HL-60 (cell line): Measurements from ENCODE around the gene TMEM255B.
"Not testable (repeated sequence)": the region's sequence is repeated elsewhere in the genome, so short reads cannot be mapped to it uniquely, and the experiment has no call there.

Experiments
- DNase-seq, 2 experiments: peaks; one replicate each; pipeline ENCODE4 v3.0.0-alpha.2; 2010 to 2020; ENCODE audit warnings: low read depth in 1 of 2, low spot score in 1 of 2
- H3K27ac ChIP-seq: fragments of 250-450 bp; sonication (Bioruptor Pico); replicated peaks from 2 replicates; pipeline ENCODE4 v1.5.1; 2020; ENCODE audit warnings: mild to moderate bottlenecking, moderate library complexity
- H3K27me3 ChIP-seq: fragments of 250-450 bp; sonication (Bioruptor Pico); 2 replicates; pipeline ENCODE4 v1.5.1; 2021; ENCODE audit warnings: mild to moderate bottlenecking, moderate library complexity; ENCODE audit not compliant: insufficient read depth, poor library complexity, severe bottlenecking
- H3K4me3 ChIP-seq: replicated peaks from 2 replicates; pipeline ENCODE4 v1.5.1; 2011; ENCODE audit warnings: mild to moderate bottlenecking, control low read depth, low read length; ENCODE audit not compliant: insufficient read depth
- GABPA ChIP-seq: IDR thresholded peaks from 2 replicates; pipeline ENCODE4 v1.6.1; 2012; ENCODE audit warnings: low read depth
- POLR2AphosphoS5 ChIP-seq: IDR thresholded peaks from 2 replicates; pipeline ENCODE4 v1.6.1; 2012; ENCODE audit warnings: low read depth
- SPI1 ChIP-seq: IDR thresholded peaks from 2 replicates; pipeline ENCODE4 v1.6.1; 2012; ENCODE audit warnings: low read depth, mild to moderate bottlenecking, borderline replicate concordance
- TF ChIP-seq, protein P1 (sequence below): IDR thresholded peaks from 2 replicates; pipeline ENCODE4 v1.6.1; 2012; ENCODE audit warnings: low read depth; ENCODE audit not compliant: insufficient replicate concordance
- TF ChIP-seq, protein P2 (sequence below): IDR thresholded peaks from one replicate; pipeline ENCODE4 v1.5.1; 2011; ENCODE audit warnings: low read length, control low read depth, inconsistent platforms; ENCODE audit not compliant: insufficient read depth

Gene TMEM255B

DNA sequence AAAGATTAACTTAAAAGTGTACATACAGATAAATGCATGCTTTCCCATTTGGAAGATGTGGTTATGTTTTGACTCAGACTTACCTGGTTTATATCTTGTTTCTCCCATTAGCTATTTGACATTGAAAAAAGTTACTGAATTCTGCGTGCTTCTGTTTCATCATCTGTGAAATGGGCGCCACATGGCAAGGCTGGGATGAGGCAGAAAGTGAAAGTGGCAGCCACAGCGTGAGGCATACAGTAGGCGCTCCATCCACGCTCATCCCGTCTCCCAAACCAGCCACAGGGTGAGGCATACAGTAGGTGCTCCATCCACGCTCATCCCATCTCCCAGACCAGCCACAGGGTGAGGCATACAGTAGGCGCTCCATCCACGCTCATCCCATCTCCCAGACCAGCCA is 14.0 kb upstream of the TMEM255B start:
- TF ChIP-seq, protein P1, sequence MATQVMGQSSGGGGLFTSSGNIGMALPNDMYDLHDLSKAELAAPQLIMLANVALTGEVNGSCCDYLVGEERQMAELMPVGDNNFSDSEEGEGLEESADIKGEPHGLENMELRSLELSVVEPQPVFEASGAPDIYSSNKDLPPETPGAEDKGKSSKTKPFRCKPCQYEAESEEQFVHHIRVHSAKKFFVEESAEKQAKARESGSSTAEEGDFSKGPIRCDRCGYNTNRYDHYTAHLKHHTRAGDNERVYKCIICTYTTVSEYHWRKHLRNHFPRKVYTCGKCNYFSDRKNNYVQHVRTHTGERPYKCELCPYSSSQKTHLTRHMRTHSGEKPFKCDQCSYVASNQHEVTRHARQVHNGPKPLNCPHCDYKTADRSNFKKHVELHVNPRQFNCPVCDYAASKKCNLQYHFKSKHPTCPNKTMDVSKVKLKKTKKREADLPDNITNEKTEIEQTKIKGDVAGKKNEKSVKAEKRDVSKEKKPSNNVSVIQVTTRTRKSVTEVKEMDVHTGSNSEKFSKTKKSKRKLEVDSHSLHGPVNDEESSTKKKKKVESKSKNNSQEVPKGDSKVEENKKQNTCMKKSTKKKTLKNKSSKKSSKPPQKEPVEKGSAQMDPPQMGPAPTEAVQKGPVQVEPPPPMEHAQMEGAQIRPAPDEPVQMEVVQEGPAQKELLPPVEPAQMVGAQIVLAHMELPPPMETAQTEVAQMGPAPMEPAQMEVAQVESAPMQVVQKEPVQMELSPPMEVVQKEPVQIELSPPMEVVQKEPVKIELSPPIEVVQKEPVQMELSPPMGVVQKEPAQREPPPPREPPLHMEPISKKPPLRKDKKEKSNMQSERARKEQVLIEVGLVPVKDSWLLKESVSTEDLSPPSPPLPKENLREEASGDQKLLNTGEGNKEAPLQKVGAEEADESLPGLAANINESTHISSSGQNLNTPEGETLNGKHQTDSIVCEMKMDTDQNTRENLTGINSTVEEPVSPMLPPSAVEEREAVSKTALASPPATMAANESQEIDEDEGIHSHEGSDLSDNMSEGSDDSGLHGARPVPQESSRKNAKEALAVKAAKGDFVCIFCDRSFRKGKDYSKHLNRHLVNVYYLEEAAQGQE: no peak
- TF ChIP-seq GABPA (no peak), POLR2AphosphoS5 (no peak), SPI1 (no peak)
- TF ChIP-seq, protein P2, sequence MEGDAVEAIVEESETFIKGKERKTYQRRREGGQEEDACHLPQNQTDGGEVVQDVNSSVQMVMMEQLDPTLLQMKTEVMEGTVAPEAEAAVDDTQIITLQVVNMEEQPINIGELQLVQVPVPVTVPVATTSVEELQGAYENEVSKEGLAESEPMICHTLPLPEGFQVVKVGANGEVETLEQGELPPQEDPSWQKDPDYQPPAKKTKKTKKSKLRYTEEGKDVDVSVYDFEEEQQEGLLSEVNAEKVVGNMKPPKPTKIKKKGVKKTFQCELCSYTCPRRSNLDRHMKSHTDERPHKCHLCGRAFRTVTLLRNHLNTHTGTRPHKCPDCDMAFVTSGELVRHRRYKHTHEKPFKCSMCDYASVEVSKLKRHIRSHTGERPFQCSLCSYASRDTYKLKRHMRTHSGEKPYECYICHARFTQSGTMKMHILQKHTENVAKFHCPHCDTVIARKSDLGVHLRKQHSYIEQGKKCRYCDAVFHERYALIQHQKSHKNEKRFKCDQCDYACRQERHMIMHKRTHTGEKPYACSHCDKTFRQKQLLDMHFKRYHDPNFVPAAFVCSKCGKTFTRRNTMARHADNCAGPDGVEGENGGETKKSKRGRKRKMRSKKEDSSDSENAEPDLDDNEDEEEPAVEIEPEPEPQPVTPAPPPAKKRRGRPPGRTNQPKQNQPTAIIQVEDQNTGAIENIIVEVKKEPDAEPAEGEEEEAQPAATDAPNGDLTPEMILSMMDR: no peak
- no peak for DNase-seq
- H3K27me3 ChIP-seq: no peaks in the 10 kb centered on the region
- no peak overlapping the region for H3K27ac ChIP-seq
- no peak overlapping the region for H3K4me3 ChIP-seq

DNA sequence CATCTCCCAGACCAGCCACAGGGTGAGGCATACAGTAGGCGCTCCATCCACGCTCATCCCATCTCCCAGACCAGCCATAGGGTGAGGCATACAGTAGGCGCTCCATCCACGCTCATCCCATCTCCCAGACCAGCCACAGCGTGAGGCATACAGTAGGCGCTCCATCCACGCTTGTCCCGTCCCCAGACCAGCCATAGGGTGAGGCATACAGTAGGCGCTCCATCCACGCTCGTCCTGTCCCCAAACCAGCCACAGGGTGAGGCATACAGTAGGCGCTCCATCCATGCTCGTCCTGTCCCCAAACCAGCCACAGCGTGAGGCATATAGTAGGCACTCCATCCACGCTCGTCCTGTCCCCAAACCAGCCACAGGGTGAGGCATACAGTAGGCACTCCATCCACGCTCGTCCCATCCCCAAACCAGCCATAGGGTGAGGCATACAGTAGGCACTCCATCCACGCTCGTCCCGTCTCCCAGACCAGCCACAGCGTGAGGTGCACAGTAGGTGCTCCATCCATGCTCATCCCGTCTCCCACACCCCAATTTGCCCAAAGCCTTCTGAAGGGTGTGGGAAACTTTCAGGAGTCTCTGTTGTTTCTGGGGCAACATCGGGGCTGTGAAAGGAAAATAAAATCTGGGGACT is 13.4 kb upstream of the TMEM255B start:
- DNase-seq, H3K27ac ChIP-seq, H3K4me3 ChIP-seq, H3K27me3 ChIP-seq: not testable (repeated sequence)

DNA sequence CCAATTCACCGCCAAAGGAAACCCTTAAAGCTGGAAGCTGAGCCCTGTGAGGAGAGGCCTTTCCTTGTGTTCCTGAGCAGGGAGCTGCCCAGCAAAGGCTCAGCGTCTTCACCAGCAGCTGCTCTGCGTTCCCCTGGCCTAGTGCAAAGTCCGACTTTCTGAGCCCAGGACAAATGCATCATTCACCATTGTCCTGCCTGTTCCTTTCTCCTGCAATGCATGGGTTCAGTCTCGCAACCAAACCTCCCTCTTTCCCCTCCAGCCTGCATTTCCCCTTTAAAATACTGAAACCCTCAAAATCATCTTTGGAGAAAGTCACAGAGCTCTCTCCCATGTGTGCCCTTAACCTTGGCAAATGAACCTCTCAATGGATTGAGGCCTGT is 12.9 kb upstream of the TMEM255B start:
- Histone ChIP-seq H3K4me3 (no peak overlapping the region), H3K27me3 (no peaks in the 10 kb centered on the region), H3K27ac (no peak overlapping the region)
- TF ChIP-seq POLR2AphosphoS5 (no peak), SPI1 (no peak), GABPA (no peak)
- TF ChIP-seq, protein P2: no peak
- TF ChIP-seq, protein P1: no peak
- no peak for DNase-seq

DNA sequence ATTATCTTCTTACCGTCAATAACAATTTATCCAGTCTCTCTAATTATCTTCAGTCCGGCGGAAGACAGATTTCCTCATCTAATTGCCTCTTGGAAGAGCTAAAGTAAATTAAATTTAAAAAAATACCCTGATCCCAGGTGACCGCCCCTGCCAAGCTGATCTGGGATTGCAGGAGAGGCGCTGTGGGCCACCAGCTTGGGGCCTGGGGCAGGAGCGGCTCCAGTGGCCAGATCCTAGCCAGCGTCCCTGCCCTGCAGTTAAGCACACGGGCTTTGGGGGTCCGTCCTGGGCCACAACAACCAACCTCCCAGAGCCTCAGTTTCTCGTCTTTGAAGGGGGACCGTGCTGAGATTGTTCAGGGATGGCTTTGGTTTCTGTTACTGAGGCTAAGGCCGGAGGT is 12.4 kb upstream of the TMEM255B start:
- no peak for TF ChIP-seq POLR2AphosphoS5
- TF ChIP-seq, protein P1: no peak
- TF ChIP-seq SPI1: no peak
- no peak for TF ChIP-seq GABPA
- TF ChIP-seq, protein P2: no peak
- DNase-seq: no peak
- H3K27ac ChIP-seq: no peak overlapping the region

More for the DNA sequence above, 12.4 kb upstream of the TMEM255B start:
- H3K4me3 ChIP-seq: no peak overlapping the region
- H3K27me3 ChIP-seq: no peaks in the 10 kb centered on the region
